ENCODE measurements around the gene YIPF1.

DNA sequence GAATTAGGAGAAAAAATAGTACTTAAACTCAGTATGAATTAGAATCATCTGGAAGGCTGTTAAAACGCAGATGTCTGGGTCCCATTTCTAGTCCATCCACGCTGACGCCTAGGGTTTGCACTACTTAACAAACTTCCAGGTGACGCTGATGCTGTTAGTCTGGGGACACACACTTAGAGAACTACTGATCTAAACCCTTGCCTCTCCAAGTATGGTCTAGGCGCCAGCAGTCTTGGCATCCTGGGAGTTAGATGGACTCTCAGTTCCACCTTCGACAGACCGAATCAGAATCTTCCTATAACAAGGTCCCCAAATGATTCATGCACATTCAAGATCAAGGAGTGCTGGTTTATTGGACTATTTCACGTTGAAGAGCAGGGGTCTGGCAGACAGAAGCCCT is 15.9 kb upstream of the YIPF1 start:
- no peak for TF ChIP-seq BRCA1 (IDR thresholded peaks at IDR 0.05; ENCODE audit: low read depth, low read length)
- TF ChIP-seq CTCF (IDR thresholded peaks at IDR 0.05 in 2 of 3, conservative IDR thresholded peaks at IDR 0.05 in 1 of 3; ENCODE audit: control insufficient read depth in 2 of 3, extremely low read depth in 1 of 3, insufficient read depth in 1 of 3, low read depth in 3 of 3, low read length in 3 of 3) = no peak
- no peak for TF ChIP-seq JUND (IDR thresholded peaks at IDR 0.05; ENCODE audit: low read depth, low read length)
- no peak for TF ChIP-seq PAX5 (IDR thresholded peaks at IDR 0.05; ENCODE audit: borderline replicate concordance, low read depth, low read length)
- no peak for TF ChIP-seq EZH2 (IDR thresholded peaks at IDR 0.05; ENCODE audit: borderline replicate concordance, control insufficient read depth, low read depth, low read length)
- no peak for TF ChIP-seq CEBPZ (IDR thresholded peaks at IDR 0.05; ENCODE audit: low read depth, low read length)
- TF ChIP-seq CBX3 (IDR thresholded peaks at IDR 0.05; ENCODE audit: borderline replicate concordance, low read depth) = no peak
- TF ChIP-seq EED (IDR thresholded peaks at IDR 0.05; ENCODE audit: low read depth) = no peak
- TF ChIP-seq CHD2 (IDR thresholded peaks at IDR 0.05; ENCODE audit: borderline replicate concordance, low read depth, low read length) = no peak
- no peak for TF ChIP-seq RAD21 (IDR thresholded peaks at IDR 0.05; ENCODE audit: insufficient read depth, low read depth, low read length)
